HPDE6-E6E7 (cell line): Measurements from ENCODE around the gene JMJD1C.
"Not testable (repeated sequence)": the region's sequence is repeated elsewhere in the genome, so short reads cannot be mapped to it uniquely, and the experiment has no call there.

Experiments used
- DNase-seq: peaks from one replicate; pipeline ENCODE4 v3.0.0; 2011; ENCODE audit warnings: missing footprints; ENCODE audit errors: extremely low spot score

JMJD1C gene

DNA sequence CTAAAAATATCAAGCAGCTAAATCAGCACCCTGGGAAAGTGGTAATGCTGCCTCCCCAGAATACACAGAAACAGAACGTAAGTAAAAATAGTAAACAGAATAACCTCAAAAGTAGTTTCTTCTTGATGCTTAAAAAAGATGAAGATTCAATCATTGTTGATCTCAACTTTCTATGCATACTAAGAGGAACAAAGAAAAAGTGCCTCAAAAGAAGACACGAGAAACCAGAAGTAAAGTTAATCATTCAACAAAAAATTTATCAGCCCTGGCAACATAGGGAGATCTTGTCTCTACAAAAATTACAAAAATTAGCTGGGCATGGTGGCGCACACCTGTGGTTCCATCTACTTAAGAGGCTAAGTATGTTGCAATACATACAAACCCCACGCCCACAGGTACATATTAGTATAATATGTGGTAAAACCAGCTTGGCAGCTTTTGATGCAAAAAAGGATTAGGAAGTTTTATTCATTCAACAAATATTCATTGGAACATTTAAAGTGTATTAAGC is 179.0 kb downstream of the JMJD1C start:
- no peak for DNase-seq

DNA sequence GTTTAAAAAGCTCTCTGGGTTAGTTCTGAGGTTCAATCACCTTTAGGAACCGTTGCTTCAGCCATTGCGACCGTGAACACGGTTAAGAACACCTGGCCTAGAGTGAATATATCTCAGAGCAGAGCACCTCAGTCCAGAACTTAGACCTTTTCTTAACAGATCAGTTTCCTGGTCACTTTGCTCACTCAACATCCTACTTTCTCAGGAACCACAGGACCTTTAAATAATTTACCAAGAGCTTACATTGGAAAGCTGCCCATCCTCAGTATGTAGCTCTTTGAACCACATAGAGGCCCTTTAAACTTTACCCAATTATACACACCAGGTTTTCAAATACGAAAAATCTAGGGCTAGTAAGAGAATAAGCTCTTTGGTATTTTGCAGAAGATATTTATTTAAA is 179.4 kb downstream of the JMJD1C start:
- no peak for DNase-seq

DNA sequence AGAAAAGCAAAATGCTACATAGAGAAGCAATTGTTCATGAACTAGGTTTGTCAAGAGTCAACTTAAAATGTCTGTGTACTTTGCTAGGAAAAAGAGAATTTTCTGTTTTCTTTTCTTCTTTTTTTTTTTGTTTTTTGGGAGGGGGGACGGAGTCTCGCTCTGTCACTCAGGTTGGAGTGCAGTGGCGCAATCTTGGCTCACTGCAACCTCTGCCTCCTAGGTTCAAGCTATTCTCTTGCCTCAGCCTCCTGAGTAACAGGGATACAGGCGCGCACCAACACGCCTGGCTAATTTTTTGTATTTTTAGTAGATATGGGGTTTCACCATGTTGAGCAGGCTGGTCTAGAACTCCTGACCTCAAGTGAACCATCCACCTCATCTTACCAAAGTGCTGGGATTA is 181.9 kb downstream of the JMJD1C start:
- DNase-seq, result not testable (repeated sequence)

DNA sequence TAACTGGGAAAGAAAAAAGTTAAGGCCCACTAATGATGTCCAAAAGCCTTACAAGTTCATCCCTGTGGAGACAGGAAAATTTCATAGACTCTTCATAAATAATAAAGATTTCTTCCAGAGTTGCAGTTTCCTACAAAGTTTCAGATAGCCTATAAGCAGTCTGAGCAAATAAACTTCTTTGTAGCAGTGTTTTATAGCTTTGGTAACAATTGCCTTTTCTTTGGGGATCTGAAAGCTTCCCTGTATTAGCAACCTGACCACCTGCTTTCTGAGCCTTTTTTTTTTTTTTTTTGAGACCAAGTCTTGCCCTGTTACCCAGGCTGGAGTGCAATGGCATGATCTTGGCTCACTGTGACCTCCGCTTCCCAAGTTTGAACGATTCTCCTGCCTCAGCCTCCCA is 182.7 kb downstream of the JMJD1C start:
- no peak for DNase-seq

DNA sequence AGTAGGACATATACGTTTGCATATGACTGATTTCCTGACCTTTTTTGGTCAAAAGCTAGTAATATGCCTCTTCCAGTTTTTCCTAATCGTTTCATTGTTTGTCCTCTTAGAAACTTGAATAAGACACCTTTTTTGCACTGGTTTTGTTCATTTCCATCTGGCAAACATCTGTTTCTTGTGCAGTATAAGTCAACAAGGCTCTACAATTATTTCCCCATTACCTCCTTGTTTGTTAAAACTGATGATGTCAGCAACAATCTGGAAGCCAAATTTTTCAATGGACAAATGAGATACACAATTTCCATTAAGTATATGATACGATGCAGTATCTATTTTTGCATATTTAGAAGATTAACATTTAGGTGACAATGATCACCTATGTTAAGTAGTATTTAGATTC is 183.8 kb downstream of the JMJD1C start:
- DNase-seq, result no peak

DNA sequence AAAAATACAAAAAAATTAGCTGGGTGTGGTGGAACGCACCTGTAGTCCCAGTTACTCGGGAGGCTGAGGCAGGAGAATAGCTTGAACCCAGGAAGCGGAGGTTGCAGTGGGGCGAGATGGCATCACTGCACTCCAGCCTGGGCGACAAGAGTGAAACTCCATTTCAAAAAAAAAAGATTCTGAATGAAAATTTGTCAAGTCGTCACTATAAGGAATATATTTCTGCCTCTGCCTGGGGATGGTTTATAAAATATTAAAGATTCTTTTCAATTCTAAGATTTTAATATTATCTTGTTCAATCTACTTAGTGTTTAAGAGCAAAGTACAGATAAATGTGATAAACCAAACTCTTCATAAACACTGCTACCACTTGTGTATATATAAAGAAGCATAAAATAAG is 185.4 kb downstream of the JMJD1C start:
- DNase-seq, result no peak

DNA sequence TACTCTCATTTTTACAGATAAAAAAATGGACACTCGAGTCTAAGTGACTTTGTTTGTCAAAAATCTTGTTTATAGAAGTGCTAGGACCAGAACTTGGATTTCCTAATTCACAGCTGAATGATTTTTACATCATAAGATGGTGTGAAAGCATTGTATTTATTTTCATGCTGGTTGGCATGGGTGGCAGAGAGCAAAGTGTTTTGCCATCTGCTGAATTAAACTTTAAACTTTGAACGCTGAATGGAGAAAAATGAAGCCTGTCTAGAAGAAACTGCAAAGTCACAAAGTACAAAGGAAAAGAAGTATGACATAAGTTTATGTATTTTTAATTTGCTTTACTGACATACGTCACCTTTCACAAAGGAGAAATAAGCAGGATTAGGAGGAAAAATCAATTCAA is 190.7 kb downstream of the JMJD1C start:
- DNase-seq, result no peak

DNA sequence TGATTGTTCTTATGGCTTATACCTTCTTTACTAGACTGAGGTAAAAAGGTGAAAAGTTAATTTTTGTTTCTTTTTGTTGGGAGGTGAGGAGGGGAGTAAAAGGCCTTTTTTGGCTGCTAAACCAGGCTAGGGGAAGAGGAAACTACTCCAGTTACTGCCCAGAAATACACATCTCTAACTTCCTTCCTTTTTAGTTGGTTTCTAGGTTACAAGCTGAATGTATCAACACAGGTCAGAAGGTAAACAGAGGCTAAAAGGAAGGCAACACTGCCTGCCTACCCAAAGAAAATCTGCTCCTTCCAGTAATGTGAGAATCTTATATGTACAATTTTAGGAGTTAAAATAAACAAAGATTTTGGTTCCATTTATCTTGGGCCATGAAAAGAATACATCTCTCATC is 192.2 kb downstream of the JMJD1C start:
- DNase-seq, result no peak

DNA sequence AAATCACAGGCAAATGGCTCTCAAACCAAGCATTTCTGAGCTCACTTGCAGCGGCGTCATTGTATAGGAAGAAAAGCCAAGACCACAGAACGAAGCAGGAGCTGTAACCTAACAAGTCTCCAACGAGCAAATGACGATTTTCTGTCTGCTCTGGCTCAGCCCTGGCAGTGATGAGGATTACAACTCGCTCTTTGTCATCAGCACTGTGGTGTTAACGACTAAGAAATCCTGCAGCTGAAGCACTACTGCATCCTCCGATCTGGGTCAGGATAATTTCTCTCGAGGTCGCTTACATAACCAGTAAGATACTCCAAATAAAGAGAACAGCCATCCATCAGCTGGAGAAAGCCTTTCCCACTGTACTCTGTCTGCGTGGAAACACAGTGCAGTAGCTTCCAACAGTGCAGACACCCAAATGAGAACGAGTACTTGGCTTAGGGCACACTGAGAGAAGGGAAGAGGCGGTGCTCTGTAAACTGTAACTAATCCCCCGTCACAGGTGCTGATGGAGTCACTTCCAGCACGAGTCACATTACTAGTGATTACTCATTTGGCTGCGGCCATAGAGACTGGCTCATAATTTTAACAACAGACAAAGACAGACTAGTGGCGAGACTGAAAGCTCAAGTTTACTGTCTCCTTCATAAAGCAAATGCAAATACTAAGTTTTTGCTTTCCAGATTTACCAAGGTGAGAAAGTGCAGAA is 196.8 kb downstream of the JMJD1C start:
- peak; percentile 67 for DNase-seq

DNA sequence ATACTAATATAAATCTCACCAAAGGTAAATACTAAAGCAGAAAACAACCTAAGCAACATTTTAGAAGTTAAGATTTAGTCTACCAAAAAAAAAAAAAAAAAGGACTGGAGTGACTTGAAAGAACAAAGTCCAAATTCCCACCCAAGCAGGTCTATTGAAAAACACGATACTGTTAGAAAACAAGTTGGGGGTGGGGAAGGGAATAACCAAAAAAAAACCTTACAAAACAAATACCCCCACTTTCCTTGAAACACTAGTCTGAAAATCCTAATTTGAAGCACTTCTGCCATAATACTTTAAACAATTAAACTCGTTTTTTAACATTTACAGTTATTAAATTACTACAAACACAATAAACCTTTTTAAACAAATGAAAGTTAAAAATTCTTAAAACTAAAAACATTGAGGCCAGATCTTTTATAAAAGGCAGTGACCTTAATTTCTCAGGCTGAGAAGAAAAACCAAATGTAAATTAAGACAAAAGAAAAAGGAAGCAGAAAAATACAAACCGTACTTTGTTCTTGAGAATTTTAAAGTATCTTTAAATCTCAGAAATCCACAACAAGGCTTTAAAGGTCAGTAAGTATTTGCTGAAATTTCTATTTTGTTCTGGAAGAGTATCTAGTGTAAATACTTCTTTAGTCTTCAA is 197.5 kb downstream of the JMJD1C start:
- DNase-seq, result no peak

DNA sequence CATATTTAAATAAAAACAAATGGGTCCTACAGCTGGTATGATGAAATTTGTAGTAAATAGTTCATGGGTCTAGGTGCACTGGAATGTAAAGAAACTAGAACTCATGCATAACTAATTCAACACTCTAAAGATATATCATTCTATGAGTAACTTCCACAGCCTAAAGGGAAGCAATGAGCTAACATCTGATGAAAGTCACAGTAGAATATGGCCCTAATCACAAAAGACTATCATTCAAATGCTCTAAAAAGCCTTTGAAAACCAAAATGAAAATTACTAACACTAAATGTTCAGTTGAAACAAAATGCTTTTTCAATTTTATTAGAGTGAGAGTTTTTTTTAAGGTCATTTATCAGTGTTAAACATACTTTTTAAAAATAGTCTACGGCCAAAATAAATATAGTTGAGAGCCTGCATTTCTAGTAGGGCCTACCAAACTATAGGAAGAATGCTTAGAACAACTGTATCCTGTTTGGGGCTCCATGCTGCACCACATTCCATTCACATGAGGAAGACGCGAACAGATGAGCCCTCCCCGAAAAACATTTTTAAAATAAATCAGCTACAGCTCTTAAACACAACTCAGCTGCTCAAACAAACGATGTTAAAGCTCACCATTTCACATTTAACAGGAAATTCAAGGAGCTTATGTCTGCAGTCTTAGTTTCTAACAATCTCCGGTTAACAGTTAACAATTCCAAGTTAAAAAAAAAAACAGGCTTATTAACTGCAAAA is 198.2 kb downstream of the JMJD1C start:
- no peak for DNase-seq

DNA sequence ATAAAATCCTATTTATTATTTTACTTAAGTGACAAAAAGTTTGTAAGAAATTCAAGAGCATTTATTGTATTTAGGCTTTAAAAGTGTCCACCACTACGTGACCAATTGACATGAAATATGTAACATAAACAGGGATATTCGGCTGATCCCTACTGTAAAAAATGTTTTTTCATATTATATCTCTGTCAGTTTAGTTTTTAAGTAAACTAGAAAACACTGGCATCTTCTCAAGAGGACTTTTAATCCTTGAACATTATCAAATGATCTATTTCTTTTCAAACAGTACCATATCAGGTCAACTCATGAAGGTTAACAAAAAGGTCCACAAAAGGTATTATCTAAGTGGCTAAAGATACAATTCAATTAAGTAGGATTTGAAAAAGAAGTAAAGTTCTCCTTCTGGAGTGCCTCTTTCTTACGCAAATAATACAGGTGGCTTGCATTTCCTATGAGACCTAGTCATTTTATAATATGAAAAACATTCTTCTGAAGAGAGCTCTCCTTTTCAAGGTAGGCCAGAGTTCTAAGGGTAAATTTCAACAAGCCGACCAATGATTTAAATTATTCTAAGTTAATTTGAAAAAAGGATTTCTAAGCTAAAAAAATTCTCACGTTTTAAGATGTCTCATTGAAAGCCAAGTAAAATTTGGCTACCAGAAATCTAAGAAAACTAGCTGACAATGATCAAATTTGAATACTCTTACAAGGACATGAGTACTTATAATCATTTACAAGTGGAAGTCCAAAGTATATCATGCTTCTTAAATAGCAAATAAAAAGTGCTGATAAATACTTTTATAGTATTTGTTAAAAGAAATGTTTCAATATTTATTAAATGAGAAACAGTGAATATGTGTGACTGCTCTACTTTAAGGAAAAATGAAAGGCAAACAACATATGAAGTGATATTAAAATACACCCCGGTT is 199.1 kb downstream of the JMJD1C start:
- DNase-seq, result no peak

DNA sequence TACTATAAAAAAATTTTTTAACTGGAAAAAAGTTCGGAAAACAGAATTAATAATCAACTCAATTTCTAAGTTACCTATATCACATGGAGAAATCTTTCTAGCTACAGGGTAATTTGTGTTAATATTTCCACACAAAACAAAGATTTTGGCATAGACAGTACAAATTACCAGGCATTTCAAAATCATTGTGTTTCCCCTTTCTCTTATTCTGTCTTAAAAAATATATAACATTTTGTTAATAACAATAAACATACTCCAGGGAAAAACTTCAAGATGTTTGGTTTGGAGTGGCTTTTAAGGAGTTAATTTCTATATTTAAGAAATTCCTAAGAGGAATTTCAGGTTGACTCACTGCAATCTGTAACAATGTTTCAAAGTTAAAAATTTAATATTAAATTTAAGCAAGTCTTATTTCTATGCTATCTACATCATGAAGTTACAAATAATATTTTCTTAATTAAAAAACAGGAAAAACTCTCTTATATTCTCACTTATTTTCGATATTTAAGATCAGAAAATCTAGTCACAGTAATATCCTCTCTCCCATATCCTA is 200.0 kb downstream of the JMJD1C start:
- DNase-seq, result no peak

DNA sequence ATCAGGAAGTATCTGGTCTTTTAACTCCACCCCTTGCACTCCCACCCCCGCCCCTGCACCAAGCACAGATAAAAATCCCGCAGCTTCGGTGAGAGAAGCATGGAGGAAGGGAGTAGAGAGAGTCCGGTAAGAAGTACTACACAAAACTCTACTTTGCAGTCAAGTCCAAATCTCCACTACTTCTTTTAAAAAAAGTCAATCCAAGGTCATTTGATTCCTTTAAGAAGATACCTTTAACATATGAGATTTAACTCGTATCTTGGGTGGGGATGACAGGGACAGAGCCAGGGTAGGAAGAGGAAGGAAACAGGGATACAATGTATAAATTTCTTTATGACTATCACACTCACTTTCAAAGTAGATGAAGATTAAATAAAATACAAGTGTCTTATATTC is 200.6 kb downstream of the JMJD1C start:
- DNase-seq, result no peak

DNA sequence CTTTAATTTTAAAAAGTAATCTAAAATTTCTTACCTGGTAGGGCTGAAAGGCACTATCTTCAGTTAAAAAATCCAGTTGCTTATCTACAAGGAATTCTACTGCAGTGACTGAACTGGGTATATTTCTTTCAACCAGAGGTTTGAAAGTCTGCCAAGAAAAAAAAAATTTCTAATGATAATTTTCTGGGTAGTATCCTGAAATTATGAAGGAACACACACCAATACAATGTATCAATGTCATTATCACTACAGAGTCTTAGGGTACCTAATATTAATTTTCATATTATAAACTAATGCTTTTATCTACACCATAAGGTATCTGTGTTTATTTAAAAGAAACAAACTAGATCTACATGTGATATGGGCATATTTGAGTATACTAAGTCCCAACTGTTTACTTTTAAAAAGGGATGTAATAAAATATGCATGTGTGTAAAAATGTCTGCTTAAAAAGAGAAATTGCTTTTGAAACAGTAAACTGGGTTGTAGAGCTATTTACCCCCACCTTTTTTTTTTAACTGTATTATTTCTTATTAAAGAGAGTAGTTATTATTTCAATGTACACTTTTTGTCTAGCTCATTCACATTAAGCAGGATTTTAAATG is 201.1 kb downstream of the JMJD1C start:
- DNase-seq, result no peak

DNA sequence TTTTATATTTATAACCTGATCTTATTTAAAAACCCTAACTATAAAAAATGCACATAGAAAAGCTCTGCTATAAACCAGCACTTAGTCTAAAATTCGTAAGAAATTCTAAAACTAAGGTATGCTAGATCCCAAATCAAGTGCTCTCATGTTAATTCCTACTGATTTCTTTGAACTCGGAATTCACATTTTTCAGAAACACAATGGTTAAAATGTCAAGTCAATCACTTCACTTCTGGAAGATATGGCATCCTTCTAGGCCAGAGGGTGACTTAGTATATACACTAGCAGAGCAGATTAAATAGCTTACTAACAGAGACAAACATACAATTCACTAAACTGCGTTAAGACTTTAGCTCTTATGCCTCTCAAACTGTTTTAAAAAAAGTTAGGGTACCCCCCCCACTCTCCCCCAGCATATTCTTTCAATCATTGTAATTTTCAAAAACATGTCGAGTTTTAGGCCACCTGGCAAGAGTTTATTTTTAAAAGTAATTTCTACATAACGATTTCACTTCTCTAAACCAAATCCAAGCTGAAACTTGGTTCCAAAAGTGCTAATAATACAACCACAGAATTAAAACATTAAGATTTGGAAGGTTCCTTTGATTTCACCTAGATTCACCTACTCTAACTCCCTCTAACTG is 203.2 kb downstream of the JMJD1C start:
- no peak for DNase-seq

DNA sequence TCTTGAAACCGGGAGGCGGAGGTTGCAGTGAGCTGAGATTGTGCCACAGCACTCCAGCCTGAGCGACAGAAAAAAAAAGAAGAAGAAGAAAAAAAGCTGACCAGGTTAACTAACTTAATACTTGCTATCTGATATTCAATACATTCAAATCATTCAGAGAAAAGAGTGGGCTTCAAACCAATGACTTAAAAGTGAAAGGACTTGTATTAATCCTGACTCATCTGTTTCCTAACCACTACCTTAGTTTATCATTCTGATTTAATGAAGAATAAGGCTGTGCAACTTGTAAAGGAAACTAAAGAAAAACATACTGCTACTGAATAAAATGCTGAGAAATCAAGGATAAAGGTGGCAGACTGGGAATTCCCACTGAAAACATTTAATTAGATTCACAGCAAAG is 204.3 kb downstream of the JMJD1C start:
- DNase-seq, result no peak

DNA sequence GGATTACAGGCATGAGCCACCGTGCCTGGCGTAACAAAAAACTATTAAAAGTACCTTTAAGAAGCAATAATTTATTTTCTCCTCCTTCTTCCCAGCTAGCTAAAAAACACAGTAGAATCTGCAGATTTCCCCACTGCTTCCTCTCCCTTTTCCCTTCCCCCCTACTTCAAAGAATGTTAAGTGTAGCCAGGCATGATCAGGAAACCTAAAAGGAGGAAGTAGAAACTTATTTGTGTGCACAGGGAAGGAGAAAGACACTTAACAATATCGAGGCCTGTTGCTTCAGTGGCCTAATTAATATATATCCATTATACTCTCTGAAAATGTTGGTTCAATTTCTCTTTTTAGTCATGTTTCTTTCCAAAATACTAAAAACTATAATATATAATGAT is 204.9 kb downstream of the JMJD1C start:
- DNase-seq, result no peak

DNA sequence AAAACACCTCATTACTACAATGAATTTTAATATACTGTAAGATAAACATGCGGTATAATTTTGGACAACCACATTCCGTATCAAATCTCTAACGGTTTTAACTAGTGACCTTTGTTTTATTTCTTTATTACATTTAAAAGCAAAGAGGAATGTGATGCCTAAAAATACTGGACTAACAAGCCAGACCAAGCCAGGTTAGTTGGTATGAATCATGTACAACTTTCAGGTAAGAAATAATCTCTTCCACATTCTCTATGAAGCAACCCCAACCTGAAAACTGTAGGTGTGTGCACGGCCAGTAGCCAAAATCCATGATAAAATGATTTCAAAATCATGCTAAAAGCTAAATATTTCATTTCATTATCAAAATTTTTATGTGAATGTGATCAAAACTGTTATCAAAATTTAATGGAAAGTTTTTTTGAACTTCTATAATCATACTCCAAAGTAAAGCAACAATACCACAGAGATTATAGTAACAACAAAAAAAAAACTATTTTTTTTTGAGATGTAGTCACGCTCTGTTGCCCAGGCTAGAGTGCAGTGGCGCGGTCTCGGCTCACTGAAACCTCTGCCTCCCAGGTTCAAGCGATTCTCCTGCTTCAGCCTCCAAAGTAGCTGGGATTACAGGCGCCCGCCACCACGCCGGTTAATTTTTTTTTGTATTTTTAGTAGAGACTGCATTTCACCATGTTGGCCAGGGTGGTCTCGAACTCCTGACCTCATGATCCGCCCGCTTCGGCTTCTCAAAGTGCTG is 205.5 kb downstream of the JMJD1C start:
- no peak for DNase-seq
